ENCODE data around the gene CNNM4.

DNA sequence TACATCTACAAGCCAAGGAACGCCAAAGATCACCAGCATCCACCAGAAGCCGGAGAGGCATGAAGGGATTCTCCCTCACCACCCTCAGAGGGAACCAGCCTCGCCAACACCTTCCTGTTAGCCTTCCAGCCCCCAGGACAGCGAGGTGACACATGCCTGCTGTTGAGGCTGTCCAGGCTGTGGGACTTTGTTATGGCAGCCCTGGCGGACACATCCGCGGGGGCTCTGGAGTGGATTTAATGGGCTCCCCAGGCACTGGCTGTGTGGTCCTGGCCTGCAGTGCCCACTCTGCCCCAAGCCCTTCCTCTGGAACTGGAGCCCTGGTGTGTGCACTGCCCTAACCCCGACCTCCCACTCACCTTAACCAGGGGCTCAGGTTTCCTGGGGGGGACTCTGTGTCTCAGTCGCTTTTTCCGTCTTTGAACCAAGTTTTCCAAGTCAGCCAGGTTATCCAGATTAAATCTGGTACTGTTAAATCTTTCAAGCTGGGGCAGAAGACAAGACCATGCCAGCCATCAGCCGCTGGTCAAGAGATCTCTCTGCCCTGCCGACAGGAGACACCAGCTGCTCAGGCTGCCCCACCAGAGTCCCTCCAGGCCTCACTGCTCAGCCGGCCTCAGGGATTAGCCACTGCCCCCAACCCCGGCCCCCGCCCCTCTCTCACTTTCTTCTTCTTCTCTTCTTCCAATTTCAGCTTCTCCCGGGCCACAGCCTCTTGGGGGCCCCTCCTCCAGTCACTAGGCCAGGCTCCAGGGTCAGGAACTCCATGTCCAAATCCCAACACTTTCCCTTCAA is 81.2 kb downstream of the CNNM4 start:
- no peak for TF ChIP-seq YY1 (IDR thresholded peaks at IDR 0.05; ENCODE audit: insufficient read depth, insufficient read length)
- no peak for TF ChIP-seq ZNF274 (IDR thresholded peaks at IDR 0.05; ENCODE audit: low read depth, low read length)

Data from NT2/D1 (cell line).